Caco-2 (cell line): ENCODE data around the gene ZNF691. TPM values are rescaled to one million over a fixed set of nuclear protein-coding genes. Genes with fewer than 3 reads are reported as not detected.
"Not testable (repeated sequence)": the region's sequence is repeated elsewhere in the genome, so short reads cannot be mapped to it uniquely, and the experiment has no call there.

ENCODE experiments used
- BruUV-seq: library from RNA; stranded (reverse); fragments of 400-500 nt; replicated peaks from 2 replicates; lab custom pipeline; 2021; lab: Mats Ljungman, UMichigan
- CTCF ChIA-PET: fragments of 300-600 bp; sonication (Branson Sonifier 250); formaldehyde crosslinking; loops from one replicate; lab custom pipeline; 2022; ENCODE audit warnings: antibody characterized with exemption; lab: Charles Lee
- POLR2A ChIA-PET: fragments of 300-600 bp; sonication (Branson Sonifier 250); formaldehyde crosslinking; loops from one replicate; lab custom pipeline; 2022; ENCODE audit warnings: antibody characterized with exemption; lab: Charles Lee
- DNase-seq, 2 experiments: peaks; one replicate each; pipeline versions ENCODE4 v3.0.0 to v3.0.0-alpha.2; 2020 to 2022
- H3K27me3 ChIP-seq: replicated peaks from 2 replicates; pipeline ENCODE4 v1.6.0; 2011; ENCODE audit warnings: low read length; ENCODE audit not compliant: control insufficient read depth, insufficient read depth
- H3K36me3 ChIP-seq: 2 replicates; pipeline ENCODE4 v1.5.1; 2011; ENCODE audit warnings: low read length; ENCODE audit not compliant: control insufficient read depth, insufficient read depth
- H3K4me1 ChIP-seq: fragments of 250-450 bp; sonication (Bioruptor Pico); 2 replicates; pipeline ENCODE4 v1.5.1; 2020; ENCODE audit warnings: mild to moderate bottlenecking
- H3K4me3 ChIP-seq: 2 replicates; pipeline ENCODE4 v1.5.1; 2011; ENCODE audit warnings: low read depth, mild to moderate bottlenecking, control low read depth, low read length
- H3K9me3 ChIP-seq: fragments of 250-450 bp; sonication (Bioruptor Pico); 2 replicates; pipeline ENCODE4 v1.5.1; 2020; ENCODE audit warnings: mild to moderate bottlenecking, moderate library complexity
- H3K27ac Mint-ChIP-seq: one replicate; pipeline ENCODE4 v1.8.0; 2022; ENCODE audit warnings: mixed read lengths; ENCODE audit not compliant: unreplicated experiment
- H3K27me3 Mint-ChIP-seq: one replicate; pipeline ENCODE4 v1.8.0; 2022; ENCODE audit warnings: mixed read lengths; ENCODE audit not compliant: insufficient read depth, unreplicated experiment
- H3K36me3 Mint-ChIP-seq: one replicate; pipeline ENCODE4 v1.8.0; 2022; ENCODE audit warnings: mild to moderate bottlenecking, mixed read lengths; ENCODE audit not compliant: insufficient read depth, unreplicated experiment
- H3K4me1 Mint-ChIP-seq: one replicate; pipeline ENCODE4 v1.8.0; 2022; ENCODE audit warnings: low read depth, mixed read lengths; ENCODE audit not compliant: unreplicated experiment
- H3K4me3 Mint-ChIP-seq: one replicate; pipeline ENCODE4 v1.8.0; 2022; ENCODE audit warnings: mild to moderate bottlenecking, moderate library complexity, mixed read lengths; ENCODE audit not compliant: unreplicated experiment
- H3K9me3 Mint-ChIP-seq: one replicate; pipeline ENCODE4 v1.8.0; 2022; ENCODE audit warnings: mixed read lengths; ENCODE audit not compliant: unreplicated experiment
- intact Hi-C: fragments of 100-400 bp; cut with micrococcal nuclease; formaldehyde crosslinking; loops from one replicate; pipeline ENCODE4 v1.10.0; 2022; ENCODE audit not compliant: unreplicated experiment
- total RNA-seq: library from RNA; stranded (reverse); gene quantifications from 2 replicates; pipeline ENCODE4 v1.2.3, GENCODE V29; 2022
- TF ChIP-seq, protein P1 (sequence below), 2 experiments: fragments of 200-600 bp in 1 of 2; IDR thresholded peaks; 1 replicate in 1 of 2; 2 replicates in 1 of 2; pipeline versions ENCODE4 v1.5.1 to v1.8.0; 2011 to 2022; ENCODE audit warnings: antibody characterized with exemption in 1 of 2, control low read depth in 1 of 2, inconsistent platforms in 1 of 2, low read depth in 1 of 2, low read length in 1 of 2, mild to moderate bottlenecking in 1 of 2, moderate library complexity in 1 of 2; ENCODE audit not compliant: insufficient read depth in 1 of 2, severe bottlenecking in 1 of 2, unreplicated experiment in 1 of 2

ZNF691 gene
- total RNA-seq, 1 experiment from 2014 or later = 7.8 TPM

DNA sequence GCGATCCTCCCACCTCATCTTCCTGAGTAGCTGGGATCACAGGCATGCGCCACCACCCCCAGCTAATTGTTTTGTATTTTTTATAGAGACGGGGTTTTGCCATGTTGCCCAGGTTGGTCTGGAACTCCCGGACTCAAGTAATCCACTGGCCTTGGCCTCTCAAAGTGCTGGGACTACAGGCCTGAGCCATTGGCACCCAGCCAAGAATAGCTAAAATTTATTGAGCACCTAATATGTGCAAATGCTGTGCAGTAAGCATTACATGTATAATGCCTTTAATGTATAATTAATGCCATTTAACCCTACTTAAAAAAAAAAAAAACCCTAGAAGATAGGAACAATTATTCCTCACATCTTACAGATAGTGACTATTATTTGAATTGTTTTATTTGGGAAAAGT lies 42.9 kb downstream of the ZNF691 start:
- Histone ChIP-seq H3K4me3 (no peak overlapping the region), H3K36me3 (no peaks in the 10 kb centered on the region), H3K9me3 (no peaks in the 10 kb centered on the region), H3K4me1 (no peaks in the 10 kb centered on the region), H3K27me3 (no peaks in the 10 kb centered on the region)
- H3K9me3 Mint-ChIP-seq = no peaks in the 10 kb centered on the region
- H3K36me3 Mint-ChIP-seq = no peaks in the 10 kb centered on the region
- ChIA-PET CTCF (interaction anchor here (0.7 kb wide), 1 partner anchor 184 kb away, joined by 4 read pairs; no protein-coding TSS in a partner anchor), POLR2A (no interaction called here)
- peaks cover 3% of the 10 kb centered on the region for H3K27me3 Mint-ChIP-seq
- intact Hi-C loops = no loop called here
- BruUV-seq = no TSS peak
- no peaks in the 10 kb centered on the region for H3K4me1 Mint-ChIP-seq
- no peak overlapping the region for H3K4me3 Mint-ChIP-seq
- no peak overlapping the region for H3K27ac Mint-ChIP-seq
- no peak for DNase-seq
- TF ChIP-seq, protein P1, sequence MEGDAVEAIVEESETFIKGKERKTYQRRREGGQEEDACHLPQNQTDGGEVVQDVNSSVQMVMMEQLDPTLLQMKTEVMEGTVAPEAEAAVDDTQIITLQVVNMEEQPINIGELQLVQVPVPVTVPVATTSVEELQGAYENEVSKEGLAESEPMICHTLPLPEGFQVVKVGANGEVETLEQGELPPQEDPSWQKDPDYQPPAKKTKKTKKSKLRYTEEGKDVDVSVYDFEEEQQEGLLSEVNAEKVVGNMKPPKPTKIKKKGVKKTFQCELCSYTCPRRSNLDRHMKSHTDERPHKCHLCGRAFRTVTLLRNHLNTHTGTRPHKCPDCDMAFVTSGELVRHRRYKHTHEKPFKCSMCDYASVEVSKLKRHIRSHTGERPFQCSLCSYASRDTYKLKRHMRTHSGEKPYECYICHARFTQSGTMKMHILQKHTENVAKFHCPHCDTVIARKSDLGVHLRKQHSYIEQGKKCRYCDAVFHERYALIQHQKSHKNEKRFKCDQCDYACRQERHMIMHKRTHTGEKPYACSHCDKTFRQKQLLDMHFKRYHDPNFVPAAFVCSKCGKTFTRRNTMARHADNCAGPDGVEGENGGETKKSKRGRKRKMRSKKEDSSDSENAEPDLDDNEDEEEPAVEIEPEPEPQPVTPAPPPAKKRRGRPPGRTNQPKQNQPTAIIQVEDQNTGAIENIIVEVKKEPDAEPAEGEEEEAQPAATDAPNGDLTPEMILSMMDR (IDR thresholded peaks at IDR 0.05; ENCODE audit: insufficient read depth in 1 of 2, low read depth in 1 of 2, low read length in 1 of 2, severe bottlenecking in 1 of 2, unreplicated experiment in 1 of 2) = no peak

DNA sequence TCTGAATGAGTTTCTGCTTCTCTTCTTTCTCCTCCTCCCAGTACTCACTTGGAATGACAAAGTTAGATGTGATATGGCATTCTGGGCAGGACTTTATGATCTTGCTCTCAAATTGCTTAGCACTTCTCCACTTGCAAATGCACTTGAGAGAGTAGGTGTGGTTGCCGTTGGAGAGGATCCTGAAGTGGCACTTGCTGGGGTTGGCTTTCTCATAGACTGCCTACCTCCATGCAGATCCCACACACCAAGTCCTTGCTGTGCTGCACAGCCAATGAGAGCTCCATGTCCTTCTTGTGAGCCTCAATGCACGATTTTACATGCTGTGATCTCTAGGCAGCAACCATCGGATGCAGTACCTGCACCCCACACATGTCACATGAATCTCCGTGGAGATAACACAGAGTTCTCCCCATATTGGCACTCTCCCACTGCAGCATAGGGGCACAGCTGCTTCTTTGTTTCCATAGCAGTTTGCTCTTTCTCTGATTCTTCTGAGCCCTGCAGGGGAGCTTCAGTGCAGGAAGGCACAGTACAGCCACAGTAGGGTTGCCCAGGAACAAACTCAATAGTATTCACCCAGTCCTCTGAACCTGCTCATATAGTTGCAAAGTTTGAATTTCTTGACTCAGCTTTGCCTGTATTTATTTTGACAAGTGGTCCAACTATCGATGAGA lies 45.2 kb downstream of the ZNF691 start:
- Mint-ChIP-seq H3K27ac (no peak overlapping the region), H3K4me3 (no peak overlapping the region), H3K36me3 (no peaks in the 10 kb centered on the region), H3K9me3 (no peaks in the 10 kb centered on the region), H3K4me1 (no peaks in the 10 kb centered on the region), H3K27me3 (peaks cover 3% of the 10 kb centered on the region)
- no peak for DNase-seq
- Histone ChIP-seq H3K4me3 (no peak overlapping the region), H3K36me3 (no peaks in the 10 kb centered on the region), H3K27me3 (no peaks in the 10 kb centered on the region), H3K4me1 (no peaks in the 10 kb centered on the region), H3K9me3 (no peaks in the 10 kb centered on the region)
- ChIA-PET POLR2A (no interaction called here), CTCF (no interaction called here)
- intact Hi-C loops = no loop called here
- BruUV-seq = no TSS peak
- TF ChIP-seq, protein P1 (IDR thresholded peaks at IDR 0.05; ENCODE audit: insufficient read depth in 1 of 2, low read depth in 1 of 2, low read length in 1 of 2, severe bottlenecking in 1 of 2, unreplicated experiment in 1 of 2) = no peak

DNA sequence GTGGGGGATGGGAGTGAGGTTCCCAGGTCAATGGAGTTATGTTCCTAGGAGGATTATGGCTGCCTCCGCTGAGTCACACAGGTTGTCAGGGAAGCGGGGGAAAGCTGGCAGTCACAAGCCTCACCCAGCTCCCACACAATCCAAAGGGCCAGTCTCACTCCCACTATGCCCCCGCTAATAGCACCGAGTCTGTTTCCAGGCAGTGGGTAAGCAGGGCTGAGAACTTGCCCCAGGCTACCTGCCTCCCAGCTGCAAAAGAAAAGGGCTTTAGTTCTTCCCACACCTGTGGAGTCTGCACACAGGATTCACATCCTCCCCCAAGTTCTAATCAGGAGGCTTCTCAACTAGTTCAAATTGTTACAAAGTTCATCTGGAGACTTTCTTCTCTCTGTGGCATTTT lies 53.5 kb downstream of the ZNF691 start:
- intact Hi-C loops, H3K36me3 ChIP-seq, H3K27me3 ChIP-seq, H3K36me3 Mint-ChIP-seq, H3K27me3 Mint-ChIP-seq, DNase-seq, BruUV-seq, H3K9me3 ChIP-seq, CTCF ChIA-PET, POLR2A ChIA-PET, H3K4me3 ChIP-seq, H3K4me1 ChIP-seq, H3K4me3 Mint-ChIP-seq, H3K4me1 Mint-ChIP-seq, H3K27ac Mint-ChIP-seq: not testable (repeated sequence)
- H3K9me3 Mint-ChIP-seq = peaks cover 16% of the 10 kb centered on the region

Other genes starting within 250 kb of the ZNF691 start
- 54.7 and 58.2 TPM in 2 replicates for gene PPIH, start 188.2 kb upstream of the ZNF691 start, total RNA-seq
- 567 and 622 TPM in 2 replicates for gene YBX1, start 164.2 kb upstream of the ZNF691 start, total RNA-seq
- gene CLDN19, start 106.4 kb upstream of the ZNF691 start, total RNA-seq = 2.9 and 4.0 TPM in 2 replicates
- 20.5 and 21.2 TPM in 2 replicates for gene P3H1, start 79.6 kb upstream of the ZNF691 start, total RNA-seq
- 6.1 and 6.3 TPM in 2 replicates for gene C1orf50, start 79.4 kb upstream of the ZNF691 start, total RNA-seq
- gene TMEM269, start 61.6 kb upstream of the ZNF691 start, total RNA-seq = 0.58 and 0.68 TPM in 2 replicates
- 4.8 and 5.2 TPM in 2 replicates for gene ERMAP, start 29.5 kb upstream of the ZNF691 start, total RNA-seq
- 18.6 and 19.2 TPM in 2 replicates for gene SVBP, start 29.2 kb upstream of the ZNF691 start, total RNA-seq
- gene SLC2A1, start 112.3 kb downstream of the ZNF691 start, total RNA-seq = 422 and 437 TPM in 2 replicates